ENCODE data around the gene FADD.

Gene FADD

GRCh38 chr11:70169127-70169526 lies 34.0 kb upstream of the FADD start:
- in situ Hi-C loops (cut with MboI; ENCODE audit: low sequenced_read_pairs, unreplicated experiment), result no loop called here
- no peak for DNase-seq (ENCODE audit: low spot score)
- no peak for TF ChIP-seq CTCF (IDR thresholded peaks at IDR 0.05; ENCODE audit: borderline replicate concordance, control extremely low read depth, extremely low read depth, insufficient read depth, missing control alignments)

GRCh38 chr11:70169632-70170031 lies 33.5 kb upstream of the FADD start:
- DNase-seq (ENCODE audit: low spot score), result no peak
- no peak for TF ChIP-seq CTCF (IDR thresholded peaks at IDR 0.05; ENCODE audit: borderline replicate concordance, control extremely low read depth, extremely low read depth, insufficient read depth, missing control alignments)
- in situ Hi-C loops (cut with MboI; ENCODE audit: low sequenced_read_pairs, unreplicated experiment), result no loop called here

GRCh38 chr11:70170596-70171210 lies 32.4 kb upstream of the FADD start:
- in situ Hi-C loops (cut with MboI; ENCODE audit: low sequenced_read_pairs, unreplicated experiment), result no loop called here
- no peak for TF ChIP-seq CTCF (IDR thresholded peaks at IDR 0.05; ENCODE audit: borderline replicate concordance, control extremely low read depth, extremely low read depth, insufficient read depth, missing control alignments)
- no peak for DNase-seq (ENCODE audit: low spot score)

GRCh38 chr11:70173018-70173417 lies 30.1 kb upstream of the FADD start:
- in situ Hi-C loops (cut with MboI; ENCODE audit: low sequenced_read_pairs, unreplicated experiment), result no loop called here
- no peak for DNase-seq (ENCODE audit: low spot score)
- TF ChIP-seq CTCF (IDR thresholded peaks at IDR 0.05; ENCODE audit: borderline replicate concordance, control extremely low read depth, extremely low read depth, insufficient read depth, missing control alignments), result no peak

GRCh38 chr11:70174547-70175235 lies 28.4 kb upstream of the FADD start:
- DNase-seq (ENCODE audit: low spot score), result no peak
- TF ChIP-seq CTCF (IDR thresholded peaks at IDR 0.05; ENCODE audit: borderline replicate concordance, control extremely low read depth, extremely low read depth, insufficient read depth, missing control alignments), result no peak
- in situ Hi-C loops (cut with MboI; ENCODE audit: low sequenced_read_pairs, unreplicated experiment), result loop anchor here (25.0 kb wide), 1 partner anchor 487 kb away; the partner anchor contains the start of gene LTO1

GRCh38 chr11:70175236-70175698 lies 27.8 kb upstream of the FADD start:
- in situ Hi-C loops (cut with MboI; ENCODE audit: low sequenced_read_pairs, unreplicated experiment), result loop anchor here (25.0 kb wide), 1 partner anchor 488 kb away; the partner anchor contains the start of gene LTO1
- TF ChIP-seq CTCF (IDR thresholded peaks at IDR 0.05; ENCODE audit: borderline replicate concordance, control extremely low read depth, extremely low read depth, insufficient read depth, missing control alignments), result no peak

More at GRCh38 chr11:70175236-70175698, 27.8 kb upstream of the FADD start:
- no peak for DNase-seq (ENCODE audit: low spot score)

Measured in GM13976 (cell line).